Measurements from ENCODE around the gene CNN3.

GRCh38 chr1:94859174-94859573, 67.7 kb downstream of the CNN3 start:
- TF ChIP-seq CTCF (IDR thresholded peaks at IDR 0.05) (no peak), EZH2 (IDR thresholded peaks at IDR 0.05; ENCODE audit: borderline replicate concordance, insufficient read depth, low read depth, low read length, poor library complexity, severe bottlenecking) (no peak)

Data from B cell (primary cell).